SW480 (cell line): Measurements from ENCODE around the gene NANP.
A peak's percentile ranks its signal among the peaks of the same experiment; 100 is the strongest.
"Not testable (repeated sequence)": the region's sequence is repeated elsewhere in the genome, so short reads cannot be mapped to it uniquely, and the experiment has no call there.

Source experiments
- DNase-seq: peaks from one replicate; pipeline ENCODE4 v3.0.0-alpha.2; 2016; ENCODE audit warnings: low spot score

Gene NANP

DNA sequence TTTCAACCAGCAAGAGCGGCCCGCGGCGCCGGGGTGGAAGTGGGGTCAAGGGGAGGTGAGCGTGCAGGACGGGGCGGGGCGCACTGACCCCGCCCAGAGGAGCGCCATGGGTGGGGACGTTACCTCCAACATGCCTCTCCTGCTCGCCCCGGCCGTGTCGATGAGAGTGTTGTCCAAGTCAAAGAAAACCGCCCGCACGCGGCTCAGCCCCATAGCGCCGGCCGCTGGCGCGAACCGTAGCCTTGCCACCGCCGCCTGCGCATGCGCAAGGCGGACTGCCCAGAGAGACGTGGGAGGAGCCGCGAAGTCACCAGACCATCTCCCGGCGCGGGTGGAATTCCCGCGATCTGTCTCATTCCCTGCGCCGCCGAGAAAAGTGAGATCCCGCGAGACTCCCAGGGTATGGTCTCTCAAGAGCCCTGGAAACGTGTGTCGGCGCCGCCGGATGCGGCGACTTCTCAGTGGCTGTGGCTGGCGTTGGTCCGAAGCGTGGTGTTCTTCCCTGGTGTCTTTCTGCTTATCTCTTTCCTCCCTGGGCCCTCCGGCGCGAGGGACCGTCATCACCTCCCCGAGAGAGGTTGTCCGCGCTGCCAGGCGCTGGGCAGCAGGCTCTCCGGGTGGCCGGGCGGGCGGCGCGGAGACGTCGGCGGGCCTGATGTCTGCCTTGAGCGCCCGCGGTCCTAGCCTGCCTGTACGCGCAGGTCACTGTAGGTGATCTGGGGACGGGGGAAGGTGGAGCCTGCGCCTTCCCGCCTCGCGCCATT, at the start of gene NANP:
NANP (minus strand) TSS at position 279 of the 764 bp plus-strand sequence; CDS start at position 213, 66 bp downstream.
- DNase-seq, result peak; percentile 100

GRCh38 chr20:25672659-25673235, 48.9 kb upstream of the NANP start:
- DNase-seq, result no peak

DNA sequence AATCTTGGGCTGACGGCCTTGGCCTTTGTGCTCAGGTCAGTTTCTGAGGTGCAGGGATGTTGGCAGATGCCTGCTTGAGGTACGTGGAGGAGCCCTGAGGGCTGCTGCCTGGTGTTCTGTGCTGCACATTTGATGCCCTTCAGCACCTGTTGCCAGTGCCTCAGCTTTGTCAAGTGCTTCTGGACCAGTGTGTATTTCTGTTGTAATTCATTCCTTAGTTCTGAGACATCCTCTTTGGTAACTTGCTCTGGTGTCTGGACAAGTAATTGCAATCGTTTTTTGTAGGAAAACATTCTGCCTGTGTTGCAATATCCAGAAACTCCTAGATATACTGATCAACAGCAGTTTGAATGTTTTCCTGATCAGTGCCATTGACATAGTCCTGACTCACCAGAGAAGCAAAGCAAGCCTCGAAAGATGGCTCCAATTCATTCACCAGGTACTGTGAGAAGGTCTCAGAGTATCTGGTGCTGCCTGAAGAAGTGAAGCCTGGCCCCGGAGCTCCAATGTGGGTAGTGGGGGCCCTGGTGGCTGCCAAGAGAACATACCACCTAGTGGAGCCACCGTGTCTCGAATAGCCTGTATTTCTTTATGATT, 46.1 kb upstream of the NANP start:
- DNase-seq, result no peak

DNA sequence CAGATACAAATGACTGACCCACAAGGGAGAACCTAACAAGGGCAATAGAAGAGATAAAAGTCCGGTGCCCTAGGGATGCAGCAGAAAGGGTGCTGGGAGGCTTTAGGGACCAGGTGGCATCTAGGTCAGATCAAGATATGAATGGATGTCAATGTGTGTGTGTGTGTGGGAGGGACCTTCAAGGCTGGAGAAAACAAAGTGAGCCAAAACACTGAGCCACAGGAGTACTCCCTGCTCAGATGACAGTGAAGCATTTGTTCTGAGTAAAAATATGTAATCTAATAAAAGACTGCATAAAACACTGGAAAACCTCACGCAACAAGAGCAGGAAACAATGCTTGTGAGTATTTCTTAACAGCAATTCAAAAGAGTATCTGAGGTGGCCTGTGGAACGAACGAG, 44.6 kb upstream of the NANP start:
- no peak for DNase-seq

- no peak for DNase-seq
Observed at GRCh38 chr20:25659999-25660398, 36.2 kb upstream of the NANP start.

- no peak for DNase-seq
Observed at GRCh38 chr20:25654487-25654886, 30.7 kb upstream of the NANP start.

DNA sequence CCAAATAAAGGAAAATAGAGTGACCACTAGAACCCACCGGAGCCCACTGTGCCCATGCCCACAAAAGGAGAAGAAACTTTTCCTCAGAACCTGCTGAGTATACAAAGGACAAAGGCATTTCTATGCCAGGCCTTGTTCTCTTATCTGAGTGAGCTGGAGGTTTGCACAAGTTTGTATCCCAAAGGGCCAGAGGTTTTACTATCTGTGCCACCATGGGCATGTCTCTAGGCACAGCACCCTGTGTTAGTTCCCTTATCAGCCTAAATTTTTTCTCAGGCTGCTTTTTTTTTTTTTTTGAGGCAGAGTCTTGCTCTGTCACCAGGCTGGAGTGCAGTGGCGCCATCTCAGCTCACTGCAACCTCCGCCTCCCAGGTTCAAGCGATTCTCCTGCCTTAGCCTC, 29.1 kb upstream of the NANP start:
- DNase-seq, result not testable (repeated sequence)

- DNase-seq, result no peak
Observed at GRCh38 chr20:25644814-25645213, 21.0 kb upstream of the NANP start.

GRCh38 chr20:25643716-25644115, 19.9 kb upstream of the NANP start:
- no peak for DNase-seq

DNA sequence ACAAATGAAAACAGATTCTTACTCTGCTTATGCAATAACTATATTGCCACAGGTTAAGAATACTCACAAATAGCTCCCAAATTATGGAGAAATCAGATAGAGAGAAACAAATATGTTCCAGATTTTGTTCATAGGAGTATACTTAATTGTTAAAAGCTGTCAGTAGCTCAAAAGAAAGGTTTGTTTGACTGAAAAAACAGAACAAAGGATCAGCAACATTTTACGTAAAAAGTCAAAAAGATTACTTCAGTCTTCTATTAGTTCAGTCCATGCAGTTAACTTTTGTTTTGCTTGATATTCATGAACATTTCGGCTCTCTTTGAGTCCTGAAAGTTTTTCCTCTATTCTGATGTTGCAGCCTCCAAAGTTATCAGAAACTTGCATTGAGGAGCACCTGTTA, 13.4 kb upstream of the NANP start:
- no peak for DNase-seq

DNA sequence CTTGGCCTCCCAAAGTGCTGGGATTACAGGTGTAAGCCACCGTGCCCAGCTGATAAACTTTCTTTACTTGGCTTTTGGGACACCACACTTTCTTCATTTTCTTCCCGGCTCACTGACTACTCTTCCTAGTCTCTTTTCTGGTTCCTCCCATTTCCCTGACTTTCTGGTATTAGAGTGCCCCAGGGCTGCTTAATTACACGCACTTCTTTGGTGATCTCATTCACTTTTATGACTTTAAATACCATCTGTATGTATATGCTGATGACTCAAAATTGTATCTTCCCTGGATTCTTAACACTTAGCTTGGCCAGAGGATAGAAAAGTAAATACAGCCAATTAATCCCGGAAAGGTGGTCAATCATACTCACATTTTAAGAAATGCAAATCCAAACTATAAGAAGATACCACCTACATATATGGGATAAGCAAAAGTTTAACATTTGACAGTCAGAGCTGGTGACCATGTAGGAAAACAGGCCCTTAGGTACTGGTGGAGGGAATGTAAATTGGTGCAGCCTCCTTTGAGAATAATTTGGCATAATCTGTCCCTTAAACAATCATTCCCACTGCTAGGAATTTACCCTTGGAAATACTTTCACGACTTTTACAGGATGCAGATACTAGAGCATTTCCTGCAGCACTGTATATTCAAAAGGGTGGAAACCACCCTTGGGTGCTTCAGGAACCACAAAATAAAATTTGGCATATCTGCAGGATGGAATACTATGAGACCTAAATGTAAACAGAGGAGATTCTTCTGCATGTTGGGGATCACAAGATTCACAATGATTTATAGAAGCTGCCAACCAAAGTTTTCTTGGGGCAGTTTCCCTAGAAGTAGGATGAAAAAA, 9.4 kb upstream of the NANP start:
- no peak for DNase-seq

DNA sequence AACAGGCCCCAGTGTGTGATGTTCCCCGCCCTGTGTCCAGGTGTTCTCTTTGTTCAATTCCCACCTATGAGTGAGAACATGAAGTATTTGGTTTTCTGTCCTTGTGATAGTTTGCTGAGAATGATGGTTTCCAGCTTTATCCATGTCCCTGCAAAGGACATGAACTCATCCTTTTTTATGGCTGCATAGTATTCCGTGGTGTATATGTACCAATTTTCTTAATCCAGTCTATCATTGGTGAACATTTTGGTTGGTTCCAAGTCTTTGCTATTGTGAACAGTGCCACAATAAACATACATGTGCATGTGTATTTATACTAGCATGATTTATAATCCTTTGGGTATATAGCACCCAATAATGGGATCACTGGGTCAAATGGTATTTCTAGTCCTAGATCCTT, 6.8 kb upstream of the NANP start:
- not testable (repeated sequence) for DNase-seq

GRCh38 chr20:25629816-25630499, 6.1 kb upstream of the NANP start:
- DNase-seq, result no peak

DNA sequence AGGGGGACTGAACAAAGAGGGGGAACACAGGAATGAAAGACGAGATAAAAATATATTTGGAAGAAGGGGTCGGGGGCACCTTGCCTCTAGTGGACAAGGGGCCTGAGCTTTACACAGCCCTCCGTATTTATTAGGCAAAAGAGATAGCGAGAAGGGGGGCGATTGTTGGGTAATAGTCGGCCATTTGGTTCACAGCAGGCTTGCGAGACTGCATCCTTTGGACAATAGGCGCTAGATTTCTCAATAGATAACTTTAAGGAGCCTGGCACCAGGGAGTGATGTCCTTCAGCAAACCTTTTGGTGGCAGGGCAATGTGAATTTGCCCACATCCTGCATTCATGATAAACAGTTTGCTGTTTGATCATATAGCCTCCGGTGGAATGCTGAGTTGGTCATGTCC, 3.0 kb upstream of the NANP start:
- no peak for DNase-seq

DNA sequence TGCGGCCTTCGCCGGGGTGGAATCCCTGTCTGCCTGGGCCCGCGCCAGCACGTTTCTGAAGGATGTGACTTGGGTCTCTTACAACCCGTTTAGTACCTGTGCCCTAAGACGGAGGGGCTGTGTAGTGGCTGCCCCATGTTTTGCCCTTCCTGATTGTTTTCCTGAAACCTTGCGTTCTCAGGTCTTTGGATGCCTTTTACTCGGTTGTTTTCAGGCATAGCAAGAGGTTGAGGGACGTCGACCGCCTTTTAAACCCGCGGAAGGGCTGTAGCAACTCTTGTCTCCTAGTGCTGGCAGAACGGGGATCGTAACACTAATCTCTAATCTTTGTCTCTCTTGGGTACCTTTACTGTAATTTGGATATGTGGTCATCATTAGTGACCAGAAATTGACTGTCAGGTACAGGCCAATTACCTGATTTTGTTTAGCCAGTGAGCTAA, 706 bp upstream of the NANP start:
- no peak for DNase-seq

- peak; percentile 68 for DNase-seq
Observed at GRCh38 chr20:25623225-25623735, 534 bp downstream of the NANP start.

DNA sequence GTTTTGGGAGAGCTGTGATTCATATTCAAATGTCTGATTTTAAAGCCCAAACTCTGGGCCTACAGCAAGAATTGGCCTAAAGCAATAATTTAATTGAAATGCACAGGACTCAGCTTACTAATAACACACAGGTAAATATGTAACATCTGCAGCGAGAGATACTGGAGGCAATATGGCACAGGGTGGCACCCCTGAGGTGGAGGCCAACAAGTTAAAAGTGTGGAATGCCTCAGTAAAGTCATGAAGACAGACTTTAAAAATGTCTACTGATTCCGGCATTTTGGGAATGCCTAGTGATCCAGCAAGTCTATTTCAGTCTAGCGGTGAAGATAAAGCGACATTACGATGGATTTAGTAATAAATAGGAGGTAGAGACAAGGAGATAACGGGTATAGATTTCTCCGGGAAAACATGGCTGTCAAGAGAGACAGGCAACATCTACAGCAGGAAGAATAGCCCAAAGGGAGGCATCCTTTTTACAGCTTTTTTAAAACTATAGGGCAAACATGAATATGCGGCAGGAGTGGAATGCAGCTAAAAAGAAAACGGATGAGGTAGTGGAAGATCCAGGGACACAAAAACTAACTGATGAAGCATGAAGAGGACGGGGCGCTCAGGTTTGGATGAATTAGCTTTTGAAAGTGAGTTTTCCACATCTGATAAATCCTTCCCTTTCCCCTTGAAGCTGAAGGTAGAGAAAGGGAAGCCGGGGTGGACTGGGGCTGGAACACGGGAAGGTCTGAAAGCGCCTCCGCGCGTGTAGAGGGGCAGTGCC, 1.2 kb downstream of the NANP start:
- peak; percentile 29 for DNase-seq

DNA sequence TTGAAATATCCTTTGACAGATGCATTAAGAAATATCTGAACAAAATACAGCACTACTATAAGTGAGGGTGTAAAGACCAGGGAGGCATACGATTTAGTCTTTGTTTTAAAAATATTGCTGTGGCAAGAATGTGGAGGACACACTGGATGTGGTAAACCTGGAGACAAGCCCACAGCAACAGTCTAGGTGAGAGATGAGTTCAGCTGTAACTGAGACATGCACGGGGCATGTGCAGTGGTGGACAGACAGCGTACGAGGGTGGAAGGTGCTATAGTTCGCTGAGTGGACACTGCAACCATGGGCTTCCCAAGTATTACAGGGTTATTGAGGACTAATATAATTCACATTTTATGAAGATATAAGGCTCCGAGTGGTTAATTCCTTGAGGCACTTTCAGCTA, 1.8 kb downstream of the NANP start:
- no peak for DNase-seq

- DNase-seq, result no peak
Observed at GRCh38 chr20:25619514-25619913, 4.3 kb downstream of the NANP start.

DNA sequence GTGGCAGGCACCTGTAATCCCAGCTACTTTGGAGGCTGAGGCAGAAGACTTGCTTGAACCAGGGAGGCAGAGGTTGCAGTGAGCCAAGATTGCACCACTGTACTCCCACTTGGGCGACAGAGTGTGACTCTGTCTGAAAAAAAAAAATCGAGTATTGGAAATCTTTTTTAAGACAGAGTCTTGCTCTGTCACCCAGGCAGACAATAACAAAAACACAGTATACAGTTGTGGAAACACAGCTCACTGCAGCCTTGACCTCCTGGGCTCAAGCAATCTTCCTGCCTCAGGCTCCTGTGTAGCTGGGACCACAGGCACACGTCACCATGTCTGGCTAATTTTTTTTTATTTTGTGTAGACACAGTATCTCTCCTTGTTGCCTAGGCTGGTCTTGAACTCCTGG, 15.0 kb downstream of the NANP start:
- DNase-seq, result no peak
